Epithelial cell of proximal tubule (primary cell): ENCODE results near the gene SLC12A8. TPM values are rescaled to one million over a fixed set of nuclear protein-coding genes. Genes with fewer than 3 reads are reported as not detected.

Experiments
- DNase-seq: peaks from one replicate; pipeline ENCODE4 v3.0.0-alpha.2; 2011; ENCODE audit warnings: low read depth
- H3K4me3 ChIP-seq: 2 replicates; pipeline ENCODE4 v1.5.1; 2011; ENCODE audit warnings: low read depth, mild to moderate bottlenecking, low read length
- CTCF ChIP-seq: conservative IDR thresholded peaks from 2 replicates; pipeline ENCODE4 v1.5.1; 2012; ENCODE audit warnings: low read depth, mild to moderate bottlenecking, low read length
- total RNA-seq: library from RNA; depleted of rRNA; stranded (reverse); fragments of >200 nt; gene quantifications from 2 replicates; pipeline ENCODE4 v1.2.3, GENCODE V29; 2015

Gene SLC12A8
- total RNA-seq, 1 donor from 2014 or later, result 17.9 TPM

GRCh38 chr3:125157183-125157582 is 55.4 kb downstream of the SLC12A8 start:
- no peak overlapping the region for H3K4me3 ChIP-seq
- no peak for TF ChIP-seq CTCF
- DNase-seq, result no peak

- no peak for TF ChIP-seq CTCF
- no peak for DNase-seq
- H3K4me3 ChIP-seq, result no peak overlapping the region
These were observed 56.1 kb downstream of the SLC12A8 start for GRCh38 chr3:125156456-125156855.

GRCh38 chr3:125154800-125155269 is 57.7 kb downstream of the SLC12A8 start:
- TF ChIP-seq CTCF, result no peak
- H3K4me3 ChIP-seq, result no peak overlapping the region
- DNase-seq, result no peak

- no peak for DNase-seq
- TF ChIP-seq CTCF, result no peak
- no peak overlapping the region for H3K4me3 ChIP-seq
These were observed 58.4 kb downstream of the SLC12A8 start for GRCh38 chr3:125154110-125154509.

GRCh38 chr3:125152951-125153350 is 59.6 kb downstream of the SLC12A8 start:
- no peak for TF ChIP-seq CTCF
- no peak overlapping the region for H3K4me3 ChIP-seq
- no peak for DNase-seq

GRCh38 chr3:125151916-125152315 is 60.6 kb downstream of the SLC12A8 start:
- DNase-seq, result no peak
- no peak for TF ChIP-seq CTCF
- no peak overlapping the region for H3K4me3 ChIP-seq

GRCh38 chr3:125151442-125151817 is 61.1 kb downstream of the SLC12A8 start:
- H3K4me3 ChIP-seq, result no peak overlapping the region
- no peak for TF ChIP-seq CTCF
- DNase-seq, result no peak
